Right kidney (tissue), 1 donor: ENCODE data around the gene FUT2.
"Not testable (repeated sequence)": the region's sequence is repeated elsewhere in the genome, so short reads cannot be mapped to it uniquely, and the experiment has no call there.

ENCODE experiments used
- DNase-seq: peaks from one replicate; pipeline ENCODE4 v3.0.0-alpha.2; 2016

Gene FUT2

GRCh38 chr19:48702701-48703100, 6.9 kb downstream of the FUT2 start:
- no peak for DNase-seq

DNA sequence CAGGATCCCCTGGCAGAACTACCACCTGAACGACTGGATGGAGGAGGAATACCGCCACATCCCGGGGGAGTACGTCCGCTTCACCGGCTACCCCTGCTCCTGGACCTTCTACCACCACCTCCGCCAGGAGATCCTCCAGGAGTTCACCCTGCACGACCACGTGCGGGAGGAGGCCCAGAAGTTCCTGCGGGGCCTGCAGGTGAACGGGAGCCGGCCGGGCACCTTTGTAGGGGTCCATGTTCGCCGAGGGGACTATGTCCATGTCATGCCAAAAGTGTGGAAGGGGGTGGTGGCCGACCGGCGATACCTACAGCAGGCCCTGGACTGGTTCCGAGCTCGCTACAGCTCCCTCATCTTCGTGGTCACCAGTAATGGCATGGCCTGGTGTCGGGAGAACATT, 7.5 kb downstream of the FUT2 start:
- DNase-seq: no peak

DNA sequence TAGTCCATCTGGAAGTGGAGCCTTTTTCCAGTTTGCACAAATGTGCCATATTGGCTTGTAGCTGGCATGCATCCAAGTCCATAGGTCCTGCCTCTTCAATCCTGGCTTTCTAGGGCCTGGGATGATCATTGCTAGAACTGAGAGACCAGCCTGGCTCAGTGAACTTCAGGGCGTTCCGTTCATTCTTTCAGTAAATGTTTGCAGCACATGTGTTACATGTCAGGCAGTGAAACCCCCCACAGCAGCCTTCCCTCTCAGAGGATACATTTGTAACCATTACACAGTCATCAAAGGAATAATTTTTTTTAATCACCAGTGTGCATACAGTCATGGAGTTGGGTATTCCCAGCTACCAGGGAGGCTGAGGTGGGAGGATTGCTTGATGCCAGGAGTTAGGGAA, 9.7 kb downstream of the FUT2 start:
- DNase-seq: no peak

DNA sequence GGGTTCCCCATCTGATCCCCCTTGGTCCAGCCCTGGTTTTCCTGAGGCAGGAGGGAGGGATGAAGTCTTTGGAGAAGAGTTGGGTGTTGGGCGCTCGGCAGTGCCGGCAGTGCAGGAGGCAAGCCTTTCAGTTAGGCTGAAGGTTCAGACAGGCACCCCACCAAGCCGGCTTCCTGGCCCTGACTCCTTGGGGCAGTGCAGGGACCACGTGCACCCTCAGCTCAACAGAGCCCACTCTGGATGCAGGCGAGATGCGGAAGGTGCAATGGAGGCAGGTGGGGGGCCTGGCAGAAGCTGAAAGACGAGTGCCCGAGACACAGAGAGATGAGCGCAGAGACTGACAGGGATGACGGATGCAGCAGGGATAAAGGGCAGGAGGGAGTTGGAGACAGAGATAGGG, 12.7 kb downstream of the FUT2 start:
- DNase-seq: no peak

GRCh38 chr19:48711106-48711662, 15.4 kb downstream of the FUT2 start:
- no peak for DNase-seq

DNA sequence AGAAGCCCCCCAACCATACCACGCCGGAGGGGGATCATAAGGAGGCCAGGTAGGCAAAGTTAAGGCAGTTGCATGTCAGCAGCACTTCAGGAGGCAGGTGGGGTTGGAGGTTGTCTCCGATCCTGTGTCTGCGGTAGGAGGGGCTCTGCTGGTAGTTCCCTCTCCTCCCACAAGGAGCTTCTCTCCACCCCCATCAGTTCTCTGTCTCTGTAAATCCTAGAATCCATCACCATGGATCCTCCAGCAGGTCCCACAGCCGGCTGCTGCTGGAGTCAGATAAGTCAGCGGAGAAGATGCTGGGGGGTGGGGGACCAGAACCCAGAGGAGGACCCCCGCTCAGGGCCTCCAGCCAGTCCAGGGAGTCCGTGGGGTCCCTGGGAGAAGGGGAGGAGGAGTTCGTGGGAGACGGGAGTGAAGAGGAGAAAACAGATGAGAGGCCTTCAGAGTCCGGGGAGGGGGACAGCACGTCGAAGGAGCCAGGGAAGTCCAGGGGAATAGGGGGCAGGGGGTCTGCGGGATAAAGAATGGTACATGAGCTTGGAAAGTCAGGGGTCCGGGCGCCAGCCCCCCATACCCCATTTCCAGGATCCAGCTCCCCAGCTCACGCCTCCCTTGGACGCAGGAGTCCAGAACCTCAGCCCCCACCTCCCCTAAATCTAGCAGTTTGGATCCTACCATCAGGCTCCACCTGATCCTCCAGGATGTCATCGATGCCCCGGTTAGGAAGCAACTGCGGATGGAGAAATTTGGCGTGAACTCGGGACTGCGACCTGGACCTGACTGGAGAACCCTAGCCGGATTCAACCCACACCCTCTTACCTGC, 17.5 kb downstream of the FUT2 start:
- DNase-seq: no peak

DNA sequence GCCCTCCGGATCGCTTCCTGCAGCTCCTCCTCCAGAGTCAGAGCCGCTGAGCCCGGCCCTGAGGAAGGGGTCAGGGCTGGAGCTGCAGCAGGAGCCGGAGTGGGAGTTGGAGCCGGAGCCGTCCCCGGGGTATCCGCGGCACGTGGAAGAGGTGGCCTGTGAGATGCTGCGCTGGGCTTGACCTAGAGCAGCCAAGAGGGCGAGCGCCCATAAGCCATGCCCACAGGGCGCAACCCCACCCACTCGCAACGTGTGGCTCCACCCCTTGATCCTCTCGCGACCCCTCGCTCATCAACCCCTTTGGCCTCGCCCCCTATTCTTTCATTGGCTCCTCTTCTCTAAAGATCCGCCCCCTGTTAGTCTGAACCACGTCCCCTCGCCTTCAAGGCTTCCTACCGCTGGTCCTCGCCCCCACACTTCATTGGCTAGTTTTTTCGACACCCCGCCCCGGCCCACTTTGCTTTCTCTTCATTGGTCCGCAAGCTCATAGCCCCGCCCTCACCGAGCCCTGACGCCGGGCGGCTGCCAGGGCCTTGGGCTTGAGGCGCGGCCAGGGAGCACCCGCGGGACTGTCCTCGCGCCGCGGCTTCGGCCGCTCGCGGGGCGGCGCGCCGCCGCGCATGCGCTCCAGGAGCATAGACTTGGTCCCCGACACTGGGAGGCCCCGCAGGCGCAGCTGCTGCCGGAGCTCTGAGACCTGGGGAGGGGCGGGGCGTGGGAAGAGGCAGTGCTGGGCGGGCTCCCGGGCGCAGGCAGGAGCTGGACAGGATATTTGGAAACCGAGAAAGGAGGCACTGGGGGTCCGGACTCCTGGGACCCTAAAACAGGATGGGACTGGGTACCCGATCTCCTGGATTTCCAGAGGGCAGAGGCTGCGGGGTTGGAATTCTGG, 18.3 kb downstream of the FUT2 start:
- peak; percentile 94 for DNase-seq

GRCh38 chr19:48714759-48715675, 19.2 kb downstream of the FUT2 start:
- peak; percentile 25 for DNase-seq

- DNase-seq: peak; percentile 31
Observed at GRCh38 chr19:48715681-48716171, 20.0 kb downstream of the FUT2 start.

DNA sequence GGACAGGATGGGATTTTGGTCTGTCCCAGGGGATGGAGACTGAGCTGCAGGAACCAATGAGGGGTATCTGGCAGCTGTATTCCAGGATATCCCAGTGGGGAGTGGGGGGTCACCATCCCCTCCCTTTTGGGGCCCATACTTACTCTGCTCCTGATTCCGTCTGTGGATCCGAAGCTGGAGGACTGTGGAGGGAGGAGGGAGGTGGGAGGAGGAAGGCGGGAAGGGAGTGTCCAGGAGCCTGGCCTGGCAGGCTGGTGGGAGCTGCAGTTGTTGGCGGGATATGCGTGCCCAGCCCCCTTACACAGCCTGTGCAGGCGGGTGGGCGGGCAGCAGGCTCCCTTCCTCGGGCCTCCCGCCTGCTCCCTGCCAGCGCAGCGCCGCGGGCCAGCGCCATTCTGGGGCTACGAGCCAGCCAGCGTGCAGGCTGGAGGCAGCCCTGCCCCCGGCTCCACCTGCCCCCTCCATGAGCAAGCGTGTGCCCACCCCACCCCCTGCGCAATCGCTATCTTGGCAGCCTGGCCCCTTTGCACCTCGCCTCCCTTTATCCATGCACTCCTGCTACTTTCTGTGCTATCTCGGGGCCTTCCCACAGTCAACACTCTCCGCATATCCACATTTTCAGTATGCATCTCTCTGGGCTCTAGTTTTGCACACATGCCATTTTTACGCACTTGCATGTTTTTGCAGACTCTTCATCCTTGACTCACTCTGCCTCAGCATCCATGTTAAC, 21.0 kb downstream of the FUT2 start:
- peak; percentile 77 for DNase-seq

DNA sequence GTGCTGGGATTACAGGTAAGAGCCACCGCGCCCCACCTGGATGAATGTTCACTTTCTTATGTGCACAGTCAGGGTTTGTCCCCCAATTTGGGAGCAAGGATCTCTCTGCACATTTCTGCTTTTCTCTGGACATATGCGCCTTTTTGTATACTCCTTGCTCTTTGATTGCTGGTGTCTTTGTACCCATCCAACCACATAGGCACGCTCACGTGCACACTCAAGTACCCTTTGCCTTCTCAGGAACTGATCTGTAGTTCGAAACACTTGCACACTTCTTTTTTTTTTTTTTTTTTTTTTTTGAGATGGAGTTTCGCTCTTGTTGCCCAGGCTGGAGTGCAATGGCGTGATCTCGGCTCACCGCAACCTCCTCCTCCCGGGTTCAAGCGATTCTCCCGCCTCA, 22.3 kb downstream of the FUT2 start:
- not testable (repeated sequence) for DNase-seq

- DNase-seq: peak; percentile 51
Observed at GRCh38 chr19:48718711-48719231, 23.0 kb downstream of the FUT2 start.

DNA sequence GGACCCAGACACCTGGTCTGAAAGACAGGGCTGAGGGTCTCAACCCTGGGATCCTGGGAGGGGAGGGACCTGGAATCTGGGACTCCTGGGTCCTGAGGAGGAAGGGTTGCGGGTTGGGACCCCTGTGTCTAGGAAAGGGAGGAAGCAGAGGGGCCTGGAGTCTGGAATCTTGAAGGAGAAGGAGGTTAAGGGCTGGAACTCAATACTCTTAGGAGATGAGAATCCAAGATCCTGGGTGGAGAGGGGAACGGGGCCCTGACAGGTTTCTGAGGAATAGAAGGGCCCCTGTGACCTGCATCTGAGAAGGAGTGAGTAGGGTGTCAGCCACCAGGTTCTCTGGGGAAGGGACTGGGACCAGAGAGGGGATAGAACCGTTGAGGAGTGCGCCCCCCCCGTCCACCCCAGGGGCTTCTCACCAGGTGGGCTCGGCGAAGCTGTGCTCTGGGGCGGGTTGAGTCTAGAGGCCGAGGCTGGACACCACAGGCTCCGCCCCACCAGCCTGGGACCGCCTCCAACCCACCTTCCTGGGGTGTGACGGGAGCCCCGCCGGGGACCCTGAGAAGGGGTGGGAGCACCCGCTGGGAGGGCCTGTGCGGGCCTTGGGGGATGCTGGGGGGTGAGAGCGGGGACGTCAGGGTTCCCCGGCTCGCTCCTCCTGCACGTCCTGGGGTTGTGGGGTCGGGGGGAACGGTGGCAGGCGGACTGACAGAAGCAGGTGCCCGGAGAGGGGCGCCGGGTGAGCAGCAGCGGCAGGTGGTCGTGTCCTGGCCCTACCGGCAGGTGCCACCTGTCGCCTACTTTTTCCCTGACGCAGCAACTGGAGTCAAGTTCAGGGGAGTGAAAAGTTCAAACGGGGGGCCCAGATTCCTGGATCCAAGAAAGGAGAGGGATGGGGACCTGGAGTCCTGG, 23.7 kb downstream of the FUT2 start, which contains the start of gene MAMSTR:
Gene MAMSTR (minus strand): TSS at position 463 of the 909 bp plus-strand sequence. CDS start 694 bp downstream, outside the sequence.
- peak; percentile 61 for DNase-seq

DNA sequence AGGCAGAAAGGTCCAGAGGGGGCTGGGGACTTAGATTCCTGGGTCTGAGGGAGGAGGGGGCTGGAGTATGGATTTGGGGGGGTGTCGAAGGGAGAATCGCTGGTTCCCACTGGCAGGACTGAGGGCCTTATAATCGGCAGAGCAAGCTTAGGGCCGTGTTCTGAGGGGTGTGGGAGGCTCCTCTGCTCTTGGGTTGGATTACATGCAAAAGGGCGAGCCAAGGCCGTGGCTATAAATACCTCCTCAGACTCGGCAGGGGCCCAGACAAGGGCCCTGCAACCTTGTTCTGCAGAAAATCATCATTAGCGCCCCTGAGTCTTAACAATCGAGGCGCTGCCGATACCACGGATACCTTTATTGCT, 24.5 kb downstream of the FUT2 start:
- DNase-seq: no peak

DNA sequence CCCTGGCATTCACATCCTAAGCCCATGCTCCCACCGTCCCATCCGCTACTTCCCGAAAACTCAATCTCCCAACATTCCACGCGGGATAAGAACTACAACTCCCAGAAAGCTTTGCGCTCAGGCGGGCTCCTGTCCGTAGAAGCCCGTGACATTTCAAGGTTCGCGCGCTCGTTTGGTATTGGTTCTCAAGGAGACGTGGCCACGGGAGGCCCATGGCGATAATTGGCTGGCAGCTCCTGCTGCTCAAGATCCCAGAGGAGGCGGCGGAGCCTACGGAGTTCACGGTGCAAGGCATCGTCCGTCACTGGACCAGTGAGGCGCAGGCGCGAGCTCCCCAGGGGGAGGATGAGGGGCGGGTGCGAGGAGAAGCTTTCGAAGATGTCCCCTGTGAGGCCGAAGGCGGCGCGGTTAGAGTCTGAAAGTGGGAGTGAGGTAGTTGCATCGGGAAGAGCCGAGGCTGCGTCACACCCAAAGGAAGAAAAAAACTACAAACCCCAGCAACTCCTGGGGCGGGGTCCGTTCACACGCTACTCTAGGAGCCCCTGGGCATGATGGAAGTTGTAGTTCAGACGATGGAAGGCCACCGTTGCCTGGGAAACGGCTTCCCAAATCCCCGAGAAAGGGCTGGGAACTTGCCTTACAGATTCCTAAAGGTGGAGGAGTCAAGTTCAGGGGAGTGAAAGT, 25.0 kb downstream of the FUT2 start:
- DNase-seq: peak; percentile 99

DNA sequence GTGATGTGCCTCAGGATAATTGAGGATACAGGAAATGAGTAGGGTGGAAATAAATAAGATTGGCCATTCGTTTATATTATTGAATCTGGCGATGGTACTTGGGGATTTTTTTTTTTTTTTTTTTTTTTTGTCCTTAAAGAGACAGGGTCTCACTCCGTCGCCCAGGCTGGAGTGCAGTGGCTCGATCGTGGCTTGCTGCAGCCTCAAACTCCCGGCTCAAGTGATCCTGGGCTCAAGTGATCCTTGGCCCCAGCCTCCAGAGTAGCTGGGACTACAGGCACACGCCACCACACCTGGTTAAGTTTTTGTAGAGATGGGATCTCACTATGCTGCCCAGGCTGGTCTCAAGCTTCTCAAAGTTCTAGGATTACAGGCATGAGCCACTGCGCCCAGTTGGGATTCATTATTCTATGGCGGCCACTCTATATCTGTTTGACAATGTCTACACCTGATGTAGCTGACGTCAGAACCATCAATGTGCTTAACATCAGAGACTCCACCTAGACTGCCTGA, 26.5 kb downstream of the FUT2 start:
- DNase-seq: no peak

GRCh38 chr19:48724796-48725753, 29.3 kb downstream of the FUT2 start:
- peak; percentile 67 for DNase-seq

DNA sequence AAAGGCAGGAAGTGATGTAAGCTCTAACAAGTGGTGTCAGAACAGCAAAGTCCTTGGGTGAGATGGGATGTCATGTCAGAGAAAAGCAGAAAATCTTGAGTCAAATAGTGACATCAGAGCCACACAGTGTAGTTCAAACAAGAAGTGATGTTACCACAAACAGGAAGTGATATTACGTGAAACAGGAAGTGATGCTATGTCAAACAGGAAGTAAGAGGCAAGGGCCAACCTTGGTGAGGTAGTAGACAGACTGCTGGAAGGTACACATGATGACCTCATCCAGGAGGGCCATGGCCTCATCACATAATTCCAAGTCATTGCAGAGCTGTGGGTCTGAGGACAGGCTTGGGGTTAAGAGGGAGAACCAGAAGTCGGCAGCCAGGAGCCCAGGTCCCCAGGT, 30.8 kb downstream of the FUT2 start:
- no peak for DNase-seq
